Measurements from ENCODE around the gene XXYLT1. TPM values are rescaled to one million over a fixed set of nuclear protein-coding genes. Genes with fewer than 3 reads are reported as not detected.

The XXYLT1 gene
- total and polyA plus RNA-seq, 9 of the 15 experiments (the other 6 are each of a cell fraction or from before 2014, with no cell fraction given): 1.9 to 18.9 (median 15.0) TPM

GRCh38 chr3:195160257-195160898 is 110.6 kb downstream of the XXYLT1 start (continued):
- TF ChIP-seq ZNF639 (CRISPR knock-in tag; conservative IDR thresholded peaks at IDR 0.05 in 1 of 2, IDR thresholded peaks at IDR 0.05 in 1 of 2): 0 out of 4 replicates have a peak, but pooled peaks of 1 of the 2 experiments have one; percentile 32
- peak; percentile 46; the same call in 1 of the 2 replicates for TF ChIP-seq ZBTB7A (IDR thresholded peaks at IDR 0.05; ENCODE audit: borderline replicate concordance, control insufficient read depth, low read depth, low read length)
- no peak for TF ChIP-seq LCOR (CRISPR knock-in tag; IDR thresholded peaks at IDR 0.05)
- no peak for TF ChIP-seq NR2C2 (CRISPR knock-in tag; IDR thresholded peaks at IDR 0.05)
- peak; percentile 67 for TF ChIP-seq NR2C2 (tag; IDR thresholded peaks at IDR 0.05)
- no peak for TF ChIP-seq ZNF384 (IDR thresholded peaks at IDR 0.05; ENCODE audit: low read depth, low read length)
- TF ChIP-seq RBBP5 (IDR thresholded peaks at IDR 0.05; ENCODE audit: borderline replicate concordance, insufficient read depth, low read length, poor library complexity, severe bottlenecking): peak; percentile 32
- no peak for TF ChIP-seq MAFG (tag; conservative IDR thresholded peaks at IDR 0.05)
- peak; percentile 35; the same call in 1 of the 2 replicates for TF ChIP-seq RBFOX2 (IDR thresholded peaks at IDR 0.05; ENCODE audit: low read depth, low read length)
- no peak for TF ChIP-seq CAMTA2 (CRISPR knock-in tag; conservative IDR thresholded peaks at IDR 0.05)
- TF ChIP-seq TEAD2 (tag; IDR thresholded peaks at IDR 0.05): no peak
- no peak for TF ChIP-seq FOSL1 (tag; conservative IDR thresholded peaks at IDR 0.05)
- TF ChIP-seq ZFX (CRISPR knock-in tag; IDR thresholded peaks at IDR 0.05): peak; percentile 28; the same call in 1 of the 2 replicates
- TF ChIP-seq ZNF347 (CRISPR knock-in tag; IDR thresholded peaks at IDR 0.05; ENCODE audit: low read depth): no peak
- TF ChIP-seq, protein P1, sequence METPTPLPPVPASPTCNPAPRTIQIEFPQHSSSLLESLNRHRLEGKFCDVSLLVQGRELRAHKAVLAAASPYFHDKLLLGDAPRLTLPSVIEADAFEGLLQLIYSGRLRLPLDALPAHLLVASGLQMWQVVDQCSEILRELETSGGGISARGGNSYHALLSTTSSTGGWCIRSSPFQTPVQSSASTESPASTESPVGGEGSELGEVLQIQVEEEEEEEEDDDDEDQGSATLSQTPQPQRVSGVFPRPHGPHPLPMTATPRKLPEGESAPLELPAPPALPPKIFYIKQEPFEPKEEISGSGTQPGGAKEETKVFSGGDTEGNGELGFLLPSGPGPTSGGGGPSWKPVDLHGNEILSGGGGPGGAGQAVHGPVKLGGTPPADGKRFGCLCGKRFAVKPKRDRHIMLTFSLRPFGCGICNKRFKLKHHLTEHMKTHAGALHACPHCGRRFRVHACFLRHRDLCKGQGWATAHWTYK (CRISPR knock-in tag; IDR thresholded peaks at IDR 0.05): no peak

Measured in K562 (cell line).